Measurements from ENCODE around the gene NUP62.

NUP62 gene

GRCh38 chr19:49857838-49858087, 71.5 kb downstream of the NUP62 start:
- no peak for DNase-seq (ENCODE audit: insufficient read length)
- FAIRE-seq = no peak
- TF ChIP-seq TAF1 (IDR thresholded peaks at IDR 0.05; ENCODE audit: borderline replicate concordance, low read depth, low read length) (no peak), POLR2AphosphoS5 (IDR thresholded peaks at IDR 0.05; ENCODE audit: low read depth, low read length) (0 out of 2 replicates have a peak, but pooled peaks have one; percentile 4), POLR2A (IDR thresholded peaks at IDR 0.05; ENCODE audit: low read depth, low read length) (no peak)

- FAIRE-seq (no peak), DNase-seq (ENCODE audit: insufficient read length) (no peak)
- TF ChIP-seq POLR2A (IDR thresholded peaks at IDR 0.05; ENCODE audit: low read depth, low read length) (peak; percentile 41), TAF1 (IDR thresholded peaks at IDR 0.05; ENCODE audit: borderline replicate concordance, low read depth, low read length) (no peak), POLR2AphosphoS5 (IDR thresholded peaks at IDR 0.05; ENCODE audit: low read depth, low read length) (peak; percentile 52)
These were observed 72.1 kb downstream of the NUP62 start for GRCh38 chr19:49857061-49857837.
